ENCODE measurements around the gene BACH2. TPM values are rescaled to one million over a fixed set of nuclear protein-coding genes. Genes with fewer than 3 reads are reported as not detected.

The BACH2 gene
- polyA plus RNA-seq, 1 of the 3 experiments (the other 2 are of a cell fraction), result 0.46 TPM

DNA sequence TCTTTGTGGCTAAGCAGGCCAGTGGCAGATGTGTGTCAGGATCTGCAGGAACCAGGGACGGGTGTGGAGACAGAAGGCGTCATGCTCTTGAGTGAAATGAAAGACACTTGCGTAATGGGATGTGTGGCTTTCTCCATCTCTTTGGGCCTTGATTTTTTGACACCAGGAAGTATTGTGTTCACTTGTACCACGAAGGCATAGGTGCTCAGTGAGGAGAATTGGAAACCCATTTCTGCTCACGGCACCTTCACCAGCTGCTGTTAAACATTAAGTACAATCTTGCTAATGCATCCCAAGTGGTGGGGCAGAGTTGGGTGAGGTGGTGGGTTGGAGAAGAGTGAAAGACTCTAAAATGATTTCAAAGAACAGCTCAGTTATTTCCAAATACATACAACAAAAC lies 372.4 kb downstream of the BACH2 start (continued):
- TF ChIP-seq, protein P1, sequence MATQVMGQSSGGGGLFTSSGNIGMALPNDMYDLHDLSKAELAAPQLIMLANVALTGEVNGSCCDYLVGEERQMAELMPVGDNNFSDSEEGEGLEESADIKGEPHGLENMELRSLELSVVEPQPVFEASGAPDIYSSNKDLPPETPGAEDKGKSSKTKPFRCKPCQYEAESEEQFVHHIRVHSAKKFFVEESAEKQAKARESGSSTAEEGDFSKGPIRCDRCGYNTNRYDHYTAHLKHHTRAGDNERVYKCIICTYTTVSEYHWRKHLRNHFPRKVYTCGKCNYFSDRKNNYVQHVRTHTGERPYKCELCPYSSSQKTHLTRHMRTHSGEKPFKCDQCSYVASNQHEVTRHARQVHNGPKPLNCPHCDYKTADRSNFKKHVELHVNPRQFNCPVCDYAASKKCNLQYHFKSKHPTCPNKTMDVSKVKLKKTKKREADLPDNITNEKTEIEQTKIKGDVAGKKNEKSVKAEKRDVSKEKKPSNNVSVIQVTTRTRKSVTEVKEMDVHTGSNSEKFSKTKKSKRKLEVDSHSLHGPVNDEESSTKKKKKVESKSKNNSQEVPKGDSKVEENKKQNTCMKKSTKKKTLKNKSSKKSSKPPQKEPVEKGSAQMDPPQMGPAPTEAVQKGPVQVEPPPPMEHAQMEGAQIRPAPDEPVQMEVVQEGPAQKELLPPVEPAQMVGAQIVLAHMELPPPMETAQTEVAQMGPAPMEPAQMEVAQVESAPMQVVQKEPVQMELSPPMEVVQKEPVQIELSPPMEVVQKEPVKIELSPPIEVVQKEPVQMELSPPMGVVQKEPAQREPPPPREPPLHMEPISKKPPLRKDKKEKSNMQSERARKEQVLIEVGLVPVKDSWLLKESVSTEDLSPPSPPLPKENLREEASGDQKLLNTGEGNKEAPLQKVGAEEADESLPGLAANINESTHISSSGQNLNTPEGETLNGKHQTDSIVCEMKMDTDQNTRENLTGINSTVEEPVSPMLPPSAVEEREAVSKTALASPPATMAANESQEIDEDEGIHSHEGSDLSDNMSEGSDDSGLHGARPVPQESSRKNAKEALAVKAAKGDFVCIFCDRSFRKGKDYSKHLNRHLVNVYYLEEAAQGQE (IDR thresholded peaks at IDR 0.05; ENCODE audit: low read depth, low read length), result no peak
- TF ChIP-seq, protein P2, sequence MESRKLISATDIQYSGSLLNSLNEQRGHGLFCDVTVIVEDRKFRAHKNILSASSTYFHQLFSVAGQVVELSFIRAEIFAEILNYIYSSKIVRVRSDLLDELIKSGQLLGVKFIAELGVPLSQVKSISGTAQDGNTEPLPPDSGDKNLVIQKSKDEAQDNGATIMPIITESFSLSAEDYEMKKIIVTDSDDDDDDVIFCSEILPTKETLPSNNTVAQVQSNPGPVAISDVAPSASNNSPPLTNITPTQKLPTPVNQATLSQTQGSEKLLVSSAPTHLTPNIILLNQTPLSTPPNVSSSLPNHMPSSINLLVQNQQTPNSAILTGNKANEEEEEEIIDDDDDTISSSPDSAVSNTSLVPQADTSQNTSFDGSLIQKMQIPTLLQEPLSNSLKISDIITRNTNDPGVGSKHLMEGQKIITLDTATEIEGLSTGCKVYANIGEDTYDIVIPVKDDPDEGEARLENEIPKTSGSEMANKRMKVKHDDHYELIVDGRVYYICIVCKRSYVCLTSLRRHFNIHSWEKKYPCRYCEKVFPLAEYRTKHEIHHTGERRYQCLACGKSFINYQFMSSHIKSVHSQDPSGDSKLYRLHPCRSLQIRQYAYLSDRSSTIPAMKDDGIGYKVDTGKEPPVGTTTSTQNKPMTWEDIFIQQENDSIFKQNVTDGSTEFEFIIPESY (IDR thresholded peaks at IDR 0.05; ENCODE audit: borderline replicate concordance, low read depth), result no peak

DNA sequence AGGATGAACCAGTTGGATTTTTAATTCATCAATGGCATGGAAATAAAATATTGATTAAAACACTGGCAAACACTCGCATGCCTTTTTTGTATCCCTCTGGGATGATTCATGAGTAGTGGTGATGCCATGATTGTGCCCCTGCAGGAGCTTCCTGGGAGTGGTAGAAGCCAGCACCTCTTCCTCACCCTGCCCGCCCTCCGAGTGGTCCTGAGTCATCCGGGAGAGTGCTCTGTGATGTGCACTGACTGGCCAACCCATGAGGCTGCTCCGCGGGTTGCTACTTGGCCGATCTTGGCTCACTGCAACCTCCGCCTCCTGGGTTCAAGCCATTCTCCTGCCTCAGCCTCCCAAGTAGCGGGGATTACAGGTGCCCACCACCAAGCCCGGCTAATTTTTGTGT lies 375.0 kb downstream of the BACH2 start:
- CTCF ChIA-PET, result interaction anchor here (2.5 kb wide), 1 partner anchor 19 kb away, joined by 10 read pairs; no protein-coding TSS in a partner anchor

More for the DNA sequence above, 375.0 kb downstream of the BACH2 start:
- Histone ChIP-seq H3K4me1 (ENCODE audit: control insufficient read depth in 1 of 2, insufficient read depth in 2 of 2, low read depth in 1 of 2, low read length in 1 of 2) (no peaks in the 10 kb centered on the region), H3K27ac (ENCODE audit: low read depth in 2 of 2, low read length in 1 of 2) (no peak overlapping the region), H3K9me2 (no peaks in the 10 kb centered on the region), H3F3A (replicated peaks; ENCODE audit: insufficient read depth) (no peaks in the 10 kb centered on the region), H3K27me3 (ENCODE audit: insufficient read depth) (no peaks in the 10 kb centered on the region), H4K20me1 (ENCODE audit: insufficient read depth) (no peaks in the 10 kb centered on the region), H3K4me2 (no peak overlapping the region), H3K9me3 (no peaks in the 10 kb centered on the region), H3K79me2 (ENCODE audit: insufficient read depth) (no peaks in the 10 kb centered on the region), H3K9ac (no peak overlapping the region), H3K4me3 (ENCODE audit: low read depth in 2 of 2, low read length in 1 of 2) (no peak overlapping the region), H2AFZ (ENCODE audit: low read depth) (no peak overlapping the region), H3K36me3 (replicated peaks in 1 of 2; ENCODE audit: control insufficient read depth in 1 of 2, insufficient read depth in 2 of 2, low read length in 1 of 2) (no peaks in the 10 kb centered on the region)
- DNase-seq, result no peak
- TF ChIP-seq, protein P3, sequence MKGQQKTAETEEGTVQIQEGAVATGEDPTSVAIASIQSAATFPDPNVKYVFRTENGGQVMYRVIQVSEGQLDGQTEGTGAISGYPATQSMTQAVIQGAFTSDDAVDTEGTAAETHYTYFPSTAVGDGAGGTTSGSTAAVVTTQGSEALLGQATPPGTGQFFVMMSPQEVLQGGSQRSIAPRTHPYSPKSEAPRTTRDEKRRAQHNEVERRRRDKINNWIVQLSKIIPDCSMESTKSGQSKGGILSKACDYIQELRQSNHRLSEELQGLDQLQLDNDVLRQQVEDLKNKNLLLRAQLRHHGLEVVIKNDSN (IDR thresholded peaks at IDR 0.05; ENCODE audit: borderline replicate concordance, low read depth), result no peak
- TF ChIP-seq YY1 (IDR thresholded peaks at IDR 0.05; ENCODE audit: low read depth), result no peak
- no peak for TF ChIP-seq NRF1 (IDR thresholded peaks at IDR 0.05; ENCODE audit: low read depth, low read length)
- no peak for TF ChIP-seq FOXM1 (IDR thresholded peaks at IDR 0.05; ENCODE audit: low read depth)
- TF ChIP-seq ELF1 (IDR thresholded peaks at IDR 0.05), result no peak
- TF ChIP-seq MXI1 (IDR thresholded peaks at IDR 0.05; ENCODE audit: low read depth, low read length), result no peak
- no peak for TF ChIP-seq FOXJ3 (CRISPR knock-in tag; IDR thresholded peaks at IDR 0.05)
- no peak for TF ChIP-seq GABPA (IDR thresholded peaks at IDR 0.05; ENCODE audit: low read depth)
- no peak for TF ChIP-seq RAD21 (IDR thresholded peaks at IDR 0.05; ENCODE audit: low read length)
- no peak for TF ChIP-seq TCF12 (IDR thresholded peaks at IDR 0.05)
- TF ChIP-seq EZH2phosphoT487 (IDR thresholded peaks at IDR 0.05; ENCODE audit: borderline replicate concordance, low read depth), result no peak
- TF ChIP-seq, protein P4, sequence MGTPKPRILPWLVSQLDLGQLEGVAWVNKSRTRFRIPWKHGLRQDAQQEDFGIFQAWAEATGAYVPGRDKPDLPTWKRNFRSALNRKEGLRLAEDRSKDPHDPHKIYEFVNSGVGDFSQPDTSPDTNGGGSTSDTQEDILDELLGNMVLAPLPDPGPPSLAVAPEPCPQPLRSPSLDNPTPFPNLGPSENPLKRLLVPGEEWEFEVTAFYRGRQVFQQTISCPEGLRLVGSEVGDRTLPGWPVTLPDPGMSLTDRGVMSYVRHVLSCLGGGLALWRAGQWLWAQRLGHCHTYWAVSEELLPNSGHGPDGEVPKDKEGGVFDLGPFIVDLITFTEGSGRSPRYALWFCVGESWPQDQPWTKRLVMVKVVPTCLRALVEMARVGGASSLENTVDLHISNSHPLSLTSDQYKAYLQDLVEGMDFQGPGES (IDR thresholded peaks at IDR 0.05; ENCODE audit: low read depth, low read length), result no peak
- TF ChIP-seq, protein P1 (IDR thresholded peaks at IDR 0.05; ENCODE audit: low read depth, low read length), result no peak
- TF ChIP-seq POLR2AphosphoS5 (IDR thresholded peaks at IDR 0.05; ENCODE audit: low read depth, low read length), result no peak
- TF ChIP-seq TEAD4 (IDR thresholded peaks at IDR 0.05; ENCODE audit: borderline replicate concordance, insufficient read depth), result no peak
- 76% methylated on average over 4 of the region's 10 CpGs for WGBS (ENCODE audit: low lambda C conversion rate)
- POLR2A ChIA-PET, result no interaction called here

Measured in SK-N-SH (cell line).